Glomerular visceral epithelial cell (primary cell): Measurements from ENCODE around the gene CCR5AS.

Experiments used
- DNase-seq: peaks from one replicate; pipeline ENCODE4 v3.0.0-alpha.2; 2016; ENCODE audit errors: extremely low spot score

Gene CCR5AS

DNA sequence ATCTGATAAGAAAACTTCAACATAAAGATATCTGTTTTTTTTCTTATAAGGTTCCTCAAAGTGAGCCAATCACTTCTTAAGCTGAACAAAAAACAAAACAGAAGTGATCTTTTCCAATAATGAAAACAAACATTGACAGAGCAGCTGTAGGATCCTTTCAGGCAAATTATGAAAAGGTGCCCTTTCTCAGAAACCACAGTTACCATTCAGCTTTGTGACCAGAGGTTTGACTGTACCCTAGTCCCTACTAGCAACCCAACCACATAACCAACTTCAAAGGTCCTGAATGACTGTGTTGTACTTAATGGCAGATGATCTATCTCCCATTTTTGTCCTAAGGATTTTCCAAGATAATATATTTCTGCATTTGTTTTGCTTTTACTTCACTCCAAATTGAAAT is 92.3 kb downstream of the CCR5AS start:
- no peak for DNase-seq
